T-helper 1 cell treated with Interleukin-12 subunit alpha and Interleukin-12 subunit beta and Interleukin-4 antibody, amounts not matched to agents 30 ng/mL and 1 ng/mL, for 36 hours (primary cell): ENCODE measurements around the gene KCNAB1. TPM values are rescaled to one million over a fixed set of nuclear protein-coding genes. Genes with fewer than 3 reads are reported as not detected.

Source experiments
- intact Hi-C: fragments of 100-400 bp; cut with micrococcal nuclease; formaldehyde crosslinking; loops from one replicate; pipeline ENCODE4 v1.15.1; 2024
- total RNA-seq: library from RNA; stranded (reverse); gene quantifications from 2 replicates; pipeline ENCODE4 v1.2.3, GENCODE V29; 2022

KCNAB1 gene
- total RNA-seq, 1 donor from 2014 or later: 0.07 TPM

GRCh38 chr3:156527060-156527459 lies 406.7 kb downstream of the KCNAB1 start:
- intact Hi-C loops: no loop called here

GRCh38 chr3:156530980-156531379 lies 410.6 kb downstream of the KCNAB1 start:
- intact Hi-C loops: no loop called here

GRCh38 chr3:156532730-156533129 lies 412.4 kb downstream of the KCNAB1 start:
- intact Hi-C loops: no loop called here

DNA sequence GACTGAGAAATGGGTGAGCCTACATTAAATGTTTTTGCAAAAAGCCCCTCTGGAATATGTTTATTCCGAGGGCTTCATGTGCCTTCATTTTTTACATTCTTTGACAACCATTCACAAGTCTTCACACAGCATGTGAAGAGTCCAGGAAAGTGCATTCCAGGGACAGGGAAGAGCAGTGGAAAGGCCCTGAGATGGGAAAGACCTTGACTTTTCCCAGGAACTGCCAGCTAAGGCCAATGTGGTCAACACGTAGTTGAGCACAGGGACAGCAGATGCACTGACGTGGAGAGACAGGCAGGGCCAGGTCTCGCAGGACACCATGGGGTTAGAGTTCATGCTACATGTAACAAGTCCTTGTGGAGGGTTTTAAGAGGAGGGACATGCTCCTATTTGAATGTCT lies 412.8 kb downstream of the KCNAB1 start:
- intact Hi-C loops: no loop called here

GRCh38 chr3:156535162-156535627 lies 414.8 kb downstream of the KCNAB1 start:
- intact Hi-C loops: no loop called here

GRCh38 chr3:156535798-156536197 lies 415.4 kb downstream of the KCNAB1 start:
- intact Hi-C loops: no loop called here

- intact Hi-C loops: no loop called here
These were observed 416.3 kb downstream of the KCNAB1 start for GRCh38 chr3:156536524-156537316.

- intact Hi-C loops: no loop called here
These were observed 418.7 kb downstream of the KCNAB1 start for GRCh38 chr3:156539051-156539450.

- intact Hi-C loops: loop anchor here (1.0 to 2.0 kb wide), 2 partner anchors 15 to 16 kb away; partner anchors contain the start of gene SSR3
These were observed 419.4 kb downstream of the KCNAB1 start for GRCh38 chr3:156539802-156540201.

- intact Hi-C loops: no loop called here
These were observed 422.0 kb downstream of the KCNAB1 start for GRCh38 chr3:156542101-156543042.

GRCh38 chr3:156543043-156543555 lies 422.7 kb downstream of the KCNAB1 start:
- intact Hi-C loops: no loop called here

- intact Hi-C loops: no loop called here
These were observed 427.3 kb downstream of the KCNAB1 start for GRCh38 chr3:156547637-156548036.

DNA sequence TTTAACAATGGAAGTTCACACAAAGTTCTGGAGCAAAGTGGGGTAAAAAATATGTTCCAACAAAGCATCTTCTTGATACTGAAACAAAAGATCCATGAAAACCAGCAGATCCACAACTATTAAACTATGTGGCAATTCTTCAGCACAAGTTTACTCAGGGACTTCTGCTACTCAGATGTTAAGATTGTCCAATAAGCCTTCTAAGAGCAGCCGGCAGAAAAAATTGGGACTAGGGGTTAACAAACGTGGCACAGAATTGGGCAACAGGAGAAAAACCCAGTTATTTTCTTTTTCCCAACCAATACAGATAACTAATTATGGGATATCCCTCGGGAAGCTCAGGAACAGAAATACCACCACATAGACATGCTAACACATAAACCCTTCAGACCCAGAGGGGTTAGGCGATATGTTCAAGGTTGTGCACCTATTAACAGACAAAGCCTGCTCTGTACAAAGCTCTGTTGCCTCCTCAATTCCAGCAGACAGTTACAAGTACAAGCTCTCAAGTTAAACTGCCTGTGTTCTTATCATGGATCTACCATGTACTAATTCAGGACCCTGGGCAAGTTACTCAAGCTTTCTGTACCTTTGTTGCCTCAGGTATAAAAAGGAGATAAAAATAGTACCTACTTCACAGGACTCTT lies 427.8 kb downstream of the KCNAB1 start:
- intact Hi-C loops: no loop called here

DNA sequence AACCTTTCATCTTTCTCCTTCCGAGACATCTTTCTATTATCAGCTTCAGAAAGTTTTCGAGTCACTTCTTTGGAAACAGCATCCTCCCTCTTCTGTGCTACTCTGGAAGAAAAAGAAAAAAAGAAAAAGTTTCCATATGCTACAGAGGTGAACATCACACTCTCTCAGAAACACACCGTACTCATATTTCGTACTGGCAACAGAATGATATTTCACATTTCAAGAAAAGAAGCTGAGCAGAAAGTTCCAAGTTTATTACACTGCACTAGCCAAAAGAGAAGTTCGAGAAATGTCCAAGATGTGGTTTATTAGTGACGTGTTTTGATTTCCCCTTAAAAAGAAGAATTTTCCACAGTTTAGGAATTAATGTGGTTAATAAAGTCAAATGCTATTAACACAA lies 428.5 kb downstream of the KCNAB1 start:
- intact Hi-C loops: no loop called here

GRCh38 chr3:156551261-156551660 lies 430.9 kb downstream of the KCNAB1 start:
- intact Hi-C loops: no loop called here

DNA sequence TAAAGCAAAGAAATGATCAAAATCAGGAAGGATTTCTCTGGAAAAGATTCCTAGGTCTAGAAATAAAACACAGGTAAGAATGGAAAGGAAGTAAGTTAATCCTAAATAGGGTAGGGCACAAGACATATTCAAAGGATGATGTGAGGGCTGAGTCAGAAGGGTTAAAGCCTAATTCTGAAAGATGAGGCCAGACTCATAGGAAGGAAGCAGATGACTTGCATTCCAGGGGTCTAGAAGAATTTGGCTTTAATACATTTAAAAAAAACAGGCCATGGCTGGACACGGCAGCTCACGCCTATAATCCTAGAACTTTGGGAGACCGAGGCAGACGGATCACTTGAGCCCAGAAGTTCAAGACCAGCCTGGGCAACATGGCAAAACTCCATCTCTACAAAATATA lies 431.4 kb downstream of the KCNAB1 start:
- intact Hi-C loops: no loop called here

DNA sequence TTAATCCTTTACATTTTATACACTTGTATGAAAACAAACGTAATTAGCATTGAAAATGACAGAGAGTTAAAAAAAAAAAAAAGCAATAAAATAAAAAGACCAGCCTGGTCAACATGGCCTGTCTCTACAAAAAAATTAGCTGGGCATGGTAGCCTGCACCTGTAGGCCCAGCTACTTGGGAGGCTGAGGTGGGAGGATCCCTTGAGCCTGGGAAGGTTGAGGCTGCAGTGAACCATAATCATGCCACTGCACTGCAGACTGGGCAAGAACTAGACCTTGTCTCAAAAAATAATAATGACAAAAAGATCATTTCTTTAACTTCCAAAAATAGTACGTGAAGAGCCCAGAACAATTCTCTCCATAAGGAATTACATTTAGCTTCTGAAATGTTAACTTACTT lies 432.6 kb downstream of the KCNAB1 start:
- intact Hi-C loops: no loop called here

GRCh38 chr3:156553705-156554356 lies 433.5 kb downstream of the KCNAB1 start:
- intact Hi-C loops: loop anchor here (2.0 kb wide), 1 partner anchor 13 kb away; no protein-coding TSS in a partner anchor

DNA sequence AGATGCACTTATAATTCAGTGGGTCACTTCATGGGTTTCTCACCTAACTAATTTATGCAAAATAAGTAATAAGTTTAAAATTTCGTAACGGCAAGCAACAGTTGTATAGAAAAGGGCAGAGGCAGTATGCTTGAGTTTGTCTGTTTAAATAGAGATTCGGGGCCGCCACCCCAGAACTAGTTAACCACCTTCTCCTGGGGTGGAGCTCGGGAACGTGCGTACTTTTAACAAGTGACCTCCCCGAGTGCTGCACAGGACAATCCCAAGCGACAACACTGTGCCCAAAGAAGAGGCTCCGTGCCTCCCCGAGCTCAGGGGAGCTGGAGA lies 434.1 kb downstream of the KCNAB1 start:
- intact Hi-C loops: loop anchor here (2.0 kb wide), 1 partner anchor 14 kb away; no protein-coding TSS in a partner anchor

DNA sequence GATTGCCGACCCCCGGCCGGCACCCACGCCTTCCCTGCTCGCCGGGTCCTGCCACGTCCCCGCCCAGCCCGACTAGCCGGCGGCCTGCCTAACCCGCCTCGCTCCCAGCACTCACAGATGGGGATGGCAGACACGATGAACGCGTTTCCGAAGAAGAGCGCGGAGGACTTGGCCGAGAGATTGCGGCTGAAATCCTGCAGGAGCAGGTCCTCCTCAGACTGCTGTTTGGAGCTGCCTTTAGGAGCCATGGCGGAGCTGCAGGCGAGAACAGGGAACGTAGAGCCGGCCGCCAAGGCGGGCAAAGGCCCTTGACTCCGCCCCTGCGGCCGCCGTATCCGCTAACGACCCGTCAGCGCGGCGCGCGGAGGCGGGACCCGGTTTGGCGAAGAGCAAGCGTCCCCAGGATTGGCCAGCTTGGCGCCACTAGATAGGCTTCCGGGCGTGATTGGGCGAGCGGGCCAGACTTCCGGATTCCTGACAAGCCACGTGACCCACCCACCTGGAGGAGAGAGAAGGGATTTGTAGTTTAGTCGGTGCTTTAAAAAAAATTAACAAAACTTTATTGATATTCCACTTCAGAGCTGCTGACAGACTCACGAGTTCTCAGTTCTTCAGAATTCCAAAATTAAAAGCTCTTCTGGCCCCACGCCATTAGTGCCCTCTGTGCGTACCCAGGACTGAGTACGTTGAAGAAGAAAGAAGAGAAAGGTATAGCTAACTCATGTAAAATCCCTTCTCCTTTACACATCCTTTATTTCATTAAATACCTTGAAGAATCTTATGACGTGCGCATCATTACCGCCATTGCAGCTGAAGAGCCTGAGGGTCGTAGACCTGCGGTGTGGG lies 434.7 kb downstream of the KCNAB1 start, which contains the start of gene SSR3:
SSR3 (minus strand) TSS at position 276 of the 846 bp plus-strand sequence; CDS start at position 248, 28 bp downstream.
- intact Hi-C loops: loop anchor here (1.0 to 2.0 kb wide), 17 partner anchors 14 to 701 kb away; partner anchors contain the start of genes CCNL1, GMPS, LEKR1 and SLC33A1
